Lung microvascular endothelial cell (primary cell): ENCODE measurements around the gene CLDND2. TPM values are rescaled to one million over a fixed set of nuclear protein-coding genes. Genes with fewer than 3 reads are reported as not detected.
A peak's percentile ranks its signal among the peaks of the same experiment; 100 is the strongest.

Source experiments
- DNase-seq, 2 donors: peaks; one replicate each; pipeline versions ENCODE4 v3.0.0 to v3.0.0-alpha.2; 2010; ENCODE audit warnings: low read depth in 2 of 2
- total RNA-seq: library from RNA; depleted of rRNA; stranded (reverse); fragments of >200 nt; gene quantifications from 2 replicates; pipeline ENCODE4 v1.2.1, GENCODE V29; 2014

The CLDND2 gene
- total RNA-seq, 1 donor from 2014 or later: not detected

GRCh38 chr19:51331716-51332115 is 37.1 kb downstream of the CLDND2 start:
- DNase-seq: no peak

- DNase-seq: no peak
Measured at GRCh38 chr19:51331193-51331592, 37.6 kb downstream of the CLDND2 start.

GRCh38 chr19:51330366-51330765 is 38.4 kb downstream of the CLDND2 start:
- DNase-seq: no peak

- DNase-seq: no peak
Measured at GRCh38 chr19:51329411-51329810, 39.4 kb downstream of the CLDND2 start.

- DNase-seq: peak; percentile 48 to 59
Measured at GRCh38 chr19:51327066-51328001, 41.5 kb downstream of the CLDND2 start.

GRCh38 chr19:51326216-51327065 is 42.4 kb downstream of the CLDND2 start:
- DNase-seq: no peak

GRCh38 chr19:51325161-51325976 is 43.4 kb downstream of the CLDND2 start:
- no peak for DNase-seq

- no peak for DNase-seq
Measured at GRCh38 chr19:51324167-51324481, 44.7 kb downstream of the CLDND2 start.

GRCh38 chr19:51323481-51324166 is 45.2 kb downstream of the CLDND2 start:
- no peak for DNase-seq

GRCh38 chr19:51321799-51322198 is 47.0 kb downstream of the CLDND2 start:
- DNase-seq: no peak

- DNase-seq: no peak
Measured at GRCh38 chr19:51320280-51320657, 48.5 kb downstream of the CLDND2 start.

GRCh38 chr19:51319649-51320279 is 49.0 kb downstream of the CLDND2 start:
- DNase-seq: no peak

- DNase-seq: no peak
Measured at GRCh38 chr19:51318687-51319648, 49.8 kb downstream of the CLDND2 start.

- no peak for DNase-seq
Measured at GRCh38 chr19:51317968-51318367, 50.8 kb downstream of the CLDND2 start.

GRCh38 chr19:51317376-51317775 is 51.4 kb downstream of the CLDND2 start:
- DNase-seq: no peak
